ENCODE results near the gene NISCH. TPM values are rescaled to one million over a fixed set of nuclear protein-coding genes. Genes with fewer than 3 reads are reported as not detected.

NISCH gene
- total RNA-seq, 4 donors from 2014 or later: 65.7 to 150 (median 128) TPM

- no peaks in the 10 kb centered on the region for H3K4me1 ChIP-seq
- no peak for DNase-seq
These were observed 7.7 kb upstream of the NISCH start for GRCh38 chr3:52447512-52448355.

GRCh38 chr3:52450489-52451236, 4.7 kb upstream of the NISCH start:
- DNase-seq: no peak
- Histone ChIP-seq H3K4me3 (no peak overlapping the region), H3K36me3 (no peaks in the 10 kb centered on the region), H3K27ac (no peak overlapping the region), H3K9me3 (no peaks in the 10 kb centered on the region), H3K27me3 (no peaks in the 10 kb centered on the region), H3K4me1 (peaks cover 3 to 9% (median 8%) of the 10 kb centered on the region in 4 donors)
- TF ChIP-seq POLR2A (IDR thresholded peaks at IDR 0.05): no peak
- no peak for TF ChIP-seq CTCF (IDR thresholded peaks at IDR 0.05)

More at GRCh38 chr3:52447512-52448355, 7.7 kb upstream of the NISCH start:
- H3K36me3 ChIP-seq: no peaks in the 10 kb centered on the region
- H3K27ac ChIP-seq: no peak overlapping the region
- H3K4me3 ChIP-seq: no peak overlapping the region
- no peaks in the 10 kb centered on the region for H3K9me3 ChIP-seq
- TF ChIP-seq POLR2A (IDR thresholded peaks at IDR 0.05): no peak
- no peak for TF ChIP-seq CTCF (IDR thresholded peaks at IDR 0.05)
- H3K27me3 ChIP-seq: no peaks in the 10 kb centered on the region

GRCh38 chr3:52451237-52452083, 3.9 kb upstream of the NISCH start:
- peaks cover 7 to 9% (median 8%) of the 10 kb centered on the region in 4 donors for H3K4me1 ChIP-seq
- H3K4me3 ChIP-seq: no peak overlapping the region
- TF ChIP-seq POLR2A (IDR thresholded peaks at IDR 0.05): no peak
- no peak for TF ChIP-seq CTCF (IDR thresholded peaks at IDR 0.05)
- no peak overlapping the region for H3K27ac ChIP-seq
- no peaks in the 10 kb centered on the region for H3K9me3 ChIP-seq
- DNase-seq: no peak
- H3K27me3 ChIP-seq: no peaks in the 10 kb centered on the region
- H3K36me3 ChIP-seq: no peaks in the 10 kb centered on the region

- no peaks in the 10 kb centered on the region for H3K27me3 ChIP-seq
- TF ChIP-seq POLR2A (IDR thresholded peaks at IDR 0.05) (no peak), CTCF (IDR thresholded peaks at IDR 0.05) (no peak)
- H3K27ac ChIP-seq: no peak overlapping the region
- peaks cover 7 to 9% (median 8%) of the 10 kb centered on the region in 4 donors for H3K4me1 ChIP-seq
- no peak for DNase-seq
- H3K4me3 ChIP-seq: no peak overlapping the region
- H3K9me3 ChIP-seq: no peaks in the 10 kb centered on the region
- H3K36me3 ChIP-seq: no peaks in the 10 kb centered on the region
These were observed 3.3 kb upstream of the NISCH start for GRCh38 chr3:52452126-52452525.

- no peaks in the 10 kb centered on the region for H3K27me3 ChIP-seq
These were observed 2.7 kb upstream of the NISCH start for GRCh38 chr3:52452570-52453221.

More at GRCh38 chr3:52452570-52453221, 2.7 kb upstream of the NISCH start:
- Histone ChIP-seq H3K27ac (no peak overlapping the region), H3K9me3 (no peaks in the 10 kb centered on the region), H3K4me3 (no peak overlapping the region), H3K4me1 (peaks cover 7 to 9% (median 8%) of the 10 kb centered on the region in 4 donors), H3K36me3 (peaks cover 0 to 2% (median 0%) of the 10 kb centered on the region in 3 donors)
- DNase-seq: peak in 1 of 3 donors; percentile 32
- TF ChIP-seq CTCF (IDR thresholded peaks at IDR 0.05) (no peak), POLR2A (IDR thresholded peaks at IDR 0.05) (no peak)
